Ascending aorta (tissue), 2 donors: ENCODE results near the gene CCNB2. TPM values are rescaled to one million over a fixed set of nuclear protein-coding genes. Genes with fewer than 3 reads are reported as not detected.

Experiments
- DNase-seq, 2 donors: peaks; one replicate each; pipeline ENCODE4 v3.0.0-alpha.2; 2019; ENCODE audit warnings: low spot score in 2 of 2
- H3K27ac ChIP-seq, 2 donors: fragments of 200-600 bp; sonication (generic); one replicate each; pipeline ENCODE4 v1.5.1; 2016 to 2017; ENCODE audit warnings: mild to moderate bottlenecking in 1 of 2
- H3K27me3 ChIP-seq: fragments of 200-600 bp; sonication (generic); one replicate; pipeline ENCODE4 v1.5.1; 2017
- H3K36me3 ChIP-seq, 2 donors: fragments of 200-600 bp; sonication (generic); one replicate each; pipeline ENCODE4 v1.5.1; 2016
- H3K4me1 ChIP-seq, 2 donors: fragments of 200-600 bp; sonication (generic); one replicate each; pipeline ENCODE4 v1.5.1; 2016 to 2017; ENCODE audit warnings: mild to moderate bottlenecking in 1 of 2
- H3K4me3 ChIP-seq, 2 donors: fragments of 200-600 bp; sonication (generic); one replicate each; pipeline ENCODE4 v1.5.1; 2016 to 2017; ENCODE audit warnings: mild to moderate bottlenecking in 1 of 2
- H3K9me3 ChIP-seq, 2 donors: fragments of 200-600 bp; sonication (generic); one replicate each; pipeline ENCODE4 v1.5.1; 2016
- CTCF ChIP-seq, 3 experiments: fragments of 200-600 bp in 2 of 3; fragments of 450-650 bp in 1 of 3; sonication (generic) in 2 of 3; IDR thresholded peaks; one replicate each; pipeline ENCODE4 v1.5.1; 2016 to 2019; ENCODE audit warnings: antibody characterized with exemption in 3 of 3, mild to moderate bottlenecking in 1 of 3, moderate library complexity in 1 of 3
- intact Hi-C: fragments of 100-400 bp; cut with DNase I; formaldehyde crosslinking; loops from one replicate; pipeline ENCODE4 v1.15.1; 2023
- total RNA-seq: library from RNA; depleted of rRNA; stranded (reverse); fragments of >200 nt; gene quantifications from one replicate; pipeline ENCODE4 v1.1.0, GENCODE V29; 2016

The CCNB2 gene
- total RNA-seq, 1 donor from 2014 or later: not detected

GRCh38 chr15:59168536-59168935 lies 63.6 kb downstream of the CCNB2 start:
- peak overlapping the region; percentile 92 to 97 for H3K27ac ChIP-seq
- no peak for TF ChIP-seq CTCF (IDR thresholded peaks at IDR 0.05)
- H3K27me3 ChIP-seq: no peaks in the 10 kb centered on the region
- H3K9me3 ChIP-seq: no peaks in the 10 kb centered on the region
- no peak for DNase-seq
- H3K4me3 ChIP-seq: no peak overlapping the region
- H3K36me3 ChIP-seq: peaks cover 10 to 17% of the 10 kb centered on the region in 2 donors
- H3K4me1 ChIP-seq: peaks cover 13 to 61% of the 10 kb centered on the region in 2 donors
- intact Hi-C loops: loop anchor here (5.0 kb wide), 4 partner anchors 64 to 181 kb away; partner anchors contain the start of gene RNF111

- intact Hi-C loops: loop anchor here (5.0 kb wide), 4 partner anchors 63 to 182 kb away; partner anchors contain the start of gene RNF111
- TF ChIP-seq CTCF (IDR thresholded peaks at IDR 0.05): no peak
- H3K27me3 ChIP-seq: no peaks in the 10 kb centered on the region
- peaks cover 13 to 61% of the 10 kb centered on the region in 2 donors for H3K4me1 ChIP-seq
- DNase-seq: peak in 1 of 2 donors; percentile 74
- no peak overlapping the region for H3K4me3 ChIP-seq
- H3K36me3 ChIP-seq: peaks cover 14 to 23% of the 10 kb centered on the region in 2 donors
- H3K9me3 ChIP-seq: no peaks in the 10 kb centered on the region
- H3K27ac ChIP-seq: peak overlapping the region; percentile 92 to 97
Measured at GRCh38 chr15:59169251-59169708, 64.3 kb downstream of the CCNB2 start.

GRCh38 chr15:59170295-59171066 lies 65.5 kb downstream of the CCNB2 start:
- Histone ChIP-seq H3K4me3 (no peak overlapping the region), H3K27ac (peak overlapping the region; percentile 92 to 97), H3K4me1 (peaks cover 12 to 55% of the 10 kb centered on the region in 2 donors), H3K36me3 (peaks cover 14 to 20% of the 10 kb centered on the region in 2 donors), H3K27me3 (no peaks in the 10 kb centered on the region), H3K9me3 (no peaks in the 10 kb centered on the region)
- peak; percentile 84 to 91 for DNase-seq
- no peak for TF ChIP-seq CTCF (IDR thresholded peaks at IDR 0.05)
- intact Hi-C loops: loop anchor here (2.0 kb wide), 2 partner anchors 202 to 266 kb away; partner anchors contain the start of gene MYO1E

GRCh38 chr15:59171067-59171397 lies 66.1 kb downstream of the CCNB2 start:
- intact Hi-C loops: loop anchor here (2.0 kb wide), 2 partner anchors 202 to 266 kb away; partner anchors contain the start of gene MYO1E
- no peak for TF ChIP-seq CTCF (IDR thresholded peaks at IDR 0.05)
- no peak for DNase-seq
- Histone ChIP-seq H3K9me3 (no peaks in the 10 kb centered on the region), H3K4me3 (no peak overlapping the region), H3K27me3 (no peaks in the 10 kb centered on the region), H3K36me3 (peaks cover 14 to 20% of the 10 kb centered on the region in 2 donors), H3K27ac (peak overlapping the region; percentile 92 to 97), H3K4me1 (peaks cover 10 to 51% of the 10 kb centered on the region in 2 donors)

GRCh38 chr15:59172289-59172901 lies 67.4 kb downstream of the CCNB2 start:
- H3K9me3 ChIP-seq: no peaks in the 10 kb centered on the region
- intact Hi-C loops: no loop called here
- no peak overlapping the region for H3K4me3 ChIP-seq
- peaks cover 17 to 33% of the 10 kb centered on the region in 2 donors for H3K36me3 ChIP-seq
- no peak for DNase-seq
- H3K27me3 ChIP-seq: no peaks in the 10 kb centered on the region
- peaks cover 10 to 39% of the 10 kb centered on the region in 2 donors for H3K4me1 ChIP-seq
- peak overlapping the region in 1 of 2 donors; percentile 92 for H3K27ac ChIP-seq
- TF ChIP-seq CTCF (IDR thresholded peaks at IDR 0.05): no peak
